ENCODE results near the gene PIEZO1. TPM values are rescaled to one million over a fixed set of nuclear protein-coding genes. Genes with fewer than 3 reads are reported as not detected.
A peak's percentile ranks its signal among the peaks of the same experiment; 100 is the strongest.

Gene PIEZO1
- total and polyA plus RNA-seq, 10 of the 15 experiments (the other 5 are each of a cell fraction or from before 2014, with no cell fraction given) = 1.3 to 169 (median 33.4) TPM

DNA sequence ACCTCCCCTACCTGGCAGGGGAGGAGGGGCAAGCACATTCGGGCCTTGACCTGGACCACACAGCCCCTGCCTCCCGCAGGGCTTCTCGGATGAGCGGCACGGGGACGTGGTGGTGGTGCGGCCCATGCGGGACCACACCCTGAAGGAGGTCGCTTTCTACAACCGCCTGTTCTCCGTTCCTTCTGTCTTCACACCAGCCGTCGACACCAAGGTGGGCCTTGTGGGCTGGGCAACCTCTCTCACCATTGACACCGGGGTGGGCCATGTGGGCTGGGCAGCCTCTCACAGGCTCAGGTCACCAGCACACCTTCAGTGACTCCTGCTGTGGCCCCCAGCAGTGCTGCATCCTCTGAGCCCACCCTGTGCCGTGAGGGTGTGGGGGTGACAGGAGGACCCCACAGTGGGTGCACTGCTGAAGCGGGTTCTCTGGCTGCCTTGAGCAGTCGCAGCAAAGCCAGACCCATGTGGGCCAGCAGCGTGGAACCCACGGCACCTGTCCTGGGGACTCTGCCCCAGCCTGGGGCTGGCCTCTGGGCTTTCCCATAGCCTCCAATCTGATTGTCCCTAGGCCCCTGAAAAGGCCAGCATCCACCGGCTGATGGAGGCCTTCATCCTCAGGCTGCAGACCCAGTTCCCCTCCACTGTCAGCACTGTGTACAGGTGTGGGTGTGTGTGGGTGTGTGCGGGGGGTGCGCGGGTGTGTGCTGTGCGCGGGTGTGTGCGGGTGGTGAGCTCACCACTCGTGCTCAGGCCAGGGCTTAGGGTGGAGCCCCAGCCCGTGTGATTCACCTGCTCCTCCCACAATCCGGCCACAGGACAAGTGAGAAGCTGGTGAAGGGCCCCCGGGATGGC is 71.2 kb downstream of the PIEZO1 start:
- H4K20me1 ChIP-seq (ENCODE audit: control insufficient read depth, insufficient read depth) = no peaks in the 10 kb centered on the region
- no TSS peak for BruUV-seq (replicated peaks)
- H3K27me3 ChIP-seq (replicated peaks in 1 of 2; ENCODE audit: control insufficient read depth in 2 of 2, insufficient read depth in 2 of 2, low read length in 1 of 2) = no peaks in the 10 kb centered on the region
- FAIRE-seq = no peak
- WGBS (ENCODE audit: insufficient coverage, insufficient replicate concordance, low lambda C conversion rate, missing lambda C conversion rate) = 87% methylated on average over 20 of the region's 30 CpGs
- DNase-seq (ENCODE audit: low read depth, low spot score) = no peak
- TF ChIP-seq ZNF622 (IDR thresholded peaks at IDR 0.05) (no peak), STAT1 (conservative IDR thresholded peaks at IDR 0.05) (no peak), POLR2A (IDR thresholded peaks at IDR 0.05; ENCODE audit: low read depth, low read length) (peak; percentile 54), EGR1 (IDR thresholded peaks at IDR 0.05; ENCODE audit: borderline replicate concordance in 1 of 2, low read depth in 2 of 2, low read length in 2 of 2) (peak in 1 of 2 experiments; percentile 44; a peak in 1 of 3 replicates)
- peak; percentile 20 for ATAC-seq
- intact Hi-C loops (cut with micrococcal nuclease; ENCODE audit: unreplicated experiment) (no loop called here), in situ Hi-C loops (cut with MboI) (no loop called here)
- no peaks in the 10 kb centered on the region for H3K9me3 ChIP-seq (replicated peaks; ENCODE audit: control insufficient read depth, insufficient read depth, low read length)
- H3K4me1 ChIP-seq (ENCODE audit: control insufficient read depth, insufficient read depth, low read length) = no peaks in the 10 kb centered on the region
- ChIA-PET SMC1A (ENCODE audit: uncharacterized antibody, unreplicated experiment) (no interaction called here), POLR2A (no interaction called here), CTCF (no interaction called here), RAD21 (ENCODE audit: unreplicated experiment) (no interaction called here)
- H3K27ac ChIP-seq (ENCODE audit: control insufficient read depth, insufficient read depth) = no peak overlapping the region
- peaks cover 13 to 35% of the 10 kb centered on the region in 2 experiments for H3K36me3 ChIP-seq (ENCODE audit: control insufficient read depth in 2 of 2, insufficient read depth in 2 of 2, low read length in 1 of 2)
- no peak overlapping the region for H3K4me3 ChIP-seq
- no peak overlapping the region for H3K4me2 ChIP-seq (ENCODE audit: control insufficient read depth, insufficient read depth)
- no peak overlapping the region for H3K9ac ChIP-seq (ENCODE audit: control insufficient read depth, insufficient read depth, low read length)
- no peak overlapping the region for H2AFZ ChIP-seq (ENCODE audit: control insufficient read depth, low read depth, low read length)
- H3K79me2 ChIP-seq (ENCODE audit: control insufficient read depth, insufficient read depth, low read length) = no peaks in the 10 kb centered on the region

DNA sequence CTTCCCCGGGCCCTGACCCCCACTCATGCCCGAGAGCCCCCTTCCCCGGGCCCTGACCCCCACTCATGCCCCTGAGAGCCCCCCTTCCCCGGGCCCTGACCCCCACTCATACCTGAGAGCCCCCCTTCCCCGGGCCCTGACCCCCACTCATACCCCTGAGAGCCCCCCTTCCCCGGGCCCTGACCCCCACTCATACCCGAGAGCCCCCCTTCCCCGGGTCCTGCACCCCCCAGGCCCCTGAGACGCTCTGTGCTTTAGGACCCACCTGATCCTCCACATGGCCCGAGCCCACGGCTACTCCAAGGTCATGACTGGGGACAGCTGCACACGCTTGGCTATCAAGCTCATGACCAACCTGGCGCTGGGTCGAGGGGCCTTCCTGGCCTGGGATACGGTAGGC is 72.0 kb downstream of the PIEZO1 start:
- in situ Hi-C loops (cut with MboI) (no loop called here), intact Hi-C loops (cut with micrococcal nuclease; ENCODE audit: unreplicated experiment) (no loop called here)
- FAIRE-seq (no peak), DNase-seq (ENCODE audit: low read depth, low spot score) (no peak), ATAC-seq (no peak)
- Histone ChIP-seq H4K20me1 (ENCODE audit: control insufficient read depth, insufficient read depth) (no peaks in the 10 kb centered on the region), H3K4me3 (no peak overlapping the region), H3K27me3 (replicated peaks in 1 of 2; ENCODE audit: control insufficient read depth in 2 of 2, insufficient read depth in 2 of 2, low read length in 1 of 2) (no peaks in the 10 kb centered on the region), H3K9me3 (replicated peaks; ENCODE audit: control insufficient read depth, insufficient read depth, low read length) (no peaks in the 10 kb centered on the region), H3K36me3 (ENCODE audit: control insufficient read depth in 2 of 2, insufficient read depth in 2 of 2, low read length in 1 of 2) (peaks cover 13 to 32% of the 10 kb centered on the region in 2 experiments), H2AFZ (ENCODE audit: control insufficient read depth, low read depth, low read length) (no peak overlapping the region), H3K4me1 (ENCODE audit: control insufficient read depth, insufficient read depth, low read length) (no peaks in the 10 kb centered on the region), H3K27ac (ENCODE audit: control insufficient read depth, insufficient read depth) (no peak overlapping the region), H3K4me2 (ENCODE audit: control insufficient read depth, insufficient read depth) (no peak overlapping the region), H3K9ac (ENCODE audit: control insufficient read depth, insufficient read depth, low read length) (no peak overlapping the region), H3K79me2 (ENCODE audit: control insufficient read depth, insufficient read depth, low read length) (peaks cover 2% of the 10 kb centered on the region)
- 100% methylated on average over 4 of the region's 15 CpGs for WGBS (ENCODE audit: insufficient coverage, insufficient replicate concordance, low lambda C conversion rate, missing lambda C conversion rate)
- no peak for TF ChIP-seq BACH1 (IDR thresholded peaks at IDR 0.05; ENCODE audit: borderline replicate concordance)
- ChIA-PET SMC1A (ENCODE audit: uncharacterized antibody, unreplicated experiment) (no interaction called here), RAD21 (ENCODE audit: unreplicated experiment) (no interaction called here), POLR2A (no interaction called here), CTCF (no interaction called here)
- no TSS peak for BruUV-seq (replicated peaks)

Measured in GM12878 (cell line).